HEK293 (cell line): ENCODE measurements around the gene ASPDH.

Source experiments
- CTCF ChIA-PET: fragments of 350-600 bp; formaldehyde crosslinking; extraction: SDS; loops from one replicate; lab custom pipeline; 2021; ENCODE audit warnings: antibody characterized with exemption; lab: Yijun Ruan, JAX
- POLR2A ChIA-PET: fragments of 300-600 bp; formaldehyde crosslinking; extraction: SDS; loops from one replicate; lab custom pipeline; 2020; ENCODE audit warnings: antibody characterized with exemption, inconsistent platforms; lab: Yijun Ruan, JAX
- H3K27ac ChIP-seq: fragments of 200-500 bp; sonication (Bioruptor generic); 2 replicates; pipeline ENCODE4 v1.5.1; 2014; ENCODE audit warnings: low read depth, low read length, control low read depth, inconsistent platforms; ENCODE audit errors: extremely low read depth
- H3K36me3 ChIP-seq, 2 experiments: fragments of 200-500 bp in 1 of 2; sonication (Bioruptor generic) in 1 of 2; 1 replicate in 1 of 2; 2 replicates in 1 of 2; pipeline ENCODE4 v1.5.1; 2014 to 2017; ENCODE audit warnings: inconsistent platforms in 2 of 2, low read length in 2 of 2; ENCODE audit not compliant: control insufficient read depth in 2 of 2, insufficient read depth in 1 of 2
- H3K4me1 ChIP-seq: fragments of 200-500 bp; sonication (Bioruptor generic); 2 replicates; pipeline ENCODE4 v1.5.1; 2014; ENCODE audit warnings: mild to moderate bottlenecking, low read length, inconsistent platforms; ENCODE audit not compliant: control insufficient read depth, insufficient read depth
- H3K4me3 ChIP-seq: 2 replicates; pipeline ENCODE4 v1.5.1; 2011; ENCODE audit warnings: low read depth, mild to moderate bottlenecking, control low read depth, low read length, moderate library complexity
- H3K9me3 ChIP-seq: fragments of 200-500 bp; sonication (Bioruptor generic); 2 replicates; pipeline ENCODE4 v1.5.1; 2014; ENCODE audit warnings: low read depth, low read length, inconsistent platforms; ENCODE audit not compliant: control insufficient read depth, insufficient read depth
- EGR2 ChIP-seq: fragments of 450-650 bp; formaldehyde crosslinking; IDR thresholded peaks from 2 replicates; pipeline ENCODE4 v1.5.1; 2016; ENCODE audit warnings: low read depth, missing biosample characterization, missing genetic modification characterization
- WT1 ChIP-seq: fragments of 450-650 bp; formaldehyde crosslinking; IDR thresholded peaks from 2 replicates; pipeline ENCODE4 v1.5.1; 2016; ENCODE audit warnings: missing biosample characterization, missing genetic modification characterization
- ZBTB17 ChIP-seq: fragments of 450-650 bp; formaldehyde crosslinking; IDR thresholded peaks from 2 replicates; pipeline ENCODE4 v1.5.1; 2016; ENCODE audit warnings: missing biosample characterization, missing genetic modification characterization
- ZBTB48 ChIP-seq: fragments of 450-650 bp; formaldehyde crosslinking; IDR thresholded peaks from 2 replicates; pipeline ENCODE4 v1.5.1; 2016; ENCODE audit warnings: missing biosample characterization, missing genetic modification characterization
- ZFHX2 ChIP-seq: fragments of 450-650 bp; formaldehyde crosslinking; conservative IDR thresholded peaks from 2 replicates; pipeline ENCODE4 v1.5.1; 2016; ENCODE audit warnings: missing biosample characterization, missing genetic modification characterization
- ZNF184 ChIP-seq: fragments of 450-650 bp; IDR thresholded peaks from 2 replicates; pipeline ENCODE4 v1.5.1; 2018; ENCODE audit warnings: missing biosample characterization, mild to moderate bottlenecking, missing genetic modification characterization
- ZNF23 ChIP-seq: fragments of 450-650 bp; formaldehyde crosslinking; IDR thresholded peaks from 2 replicates; pipeline ENCODE4 v1.5.1; 2016; ENCODE audit warnings: missing biosample characterization, missing genetic modification characterization, borderline replicate concordance
- ZNF404 ChIP-seq: fragments of 450-650 bp; formaldehyde crosslinking; IDR thresholded peaks from 2 replicates; pipeline ENCODE4 v1.5.1; 2017; ENCODE audit warnings: missing biosample characterization, missing genetic modification characterization
- ZNF433 ChIP-seq: fragments of 450-650 bp; formaldehyde crosslinking; IDR thresholded peaks from 2 replicates; pipeline ENCODE4 v1.5.1; 2016; ENCODE audit warnings: missing biosample characterization, missing genetic modification characterization, low read depth
- ZNF530 ChIP-seq: fragments of 450-650 bp; formaldehyde crosslinking; IDR thresholded peaks from 2 replicates; pipeline ENCODE4 v1.5.1; 2016; ENCODE audit warnings: low read depth, missing biosample characterization, missing genetic modification characterization
- TF ChIP-seq, protein P1 (sequence below): fragments of 450-650 bp; formaldehyde crosslinking; IDR thresholded peaks from 2 replicates; pipeline ENCODE4 v1.5.1; 2017; ENCODE audit warnings: missing biosample characterization, missing genetic modification characterization
- TF ChIP-seq, protein P2 (sequence below): fragments of 450-650 bp; formaldehyde crosslinking; IDR thresholded peaks from 2 replicates; pipeline ENCODE4 v1.5.1; 2016; ENCODE audit warnings: missing biosample characterization, missing genetic modification characterization
- TF ChIP-seq, protein P3 (sequence below): fragments of 450-650 bp; formaldehyde crosslinking; IDR thresholded peaks from 2 replicates; pipeline ENCODE4 v1.5.1; 2017; ENCODE audit warnings: missing biosample characterization, missing genetic modification characterization
- TF ChIP-seq, protein P4 (sequence below): fragments of 450-650 bp; formaldehyde crosslinking; IDR thresholded peaks from 2 replicates; pipeline ENCODE4 v1.5.1; 2017; ENCODE audit warnings: missing biosample characterization, mild to moderate bottlenecking, missing genetic modification characterization, moderate library complexity

ASPDH gene

DNA sequence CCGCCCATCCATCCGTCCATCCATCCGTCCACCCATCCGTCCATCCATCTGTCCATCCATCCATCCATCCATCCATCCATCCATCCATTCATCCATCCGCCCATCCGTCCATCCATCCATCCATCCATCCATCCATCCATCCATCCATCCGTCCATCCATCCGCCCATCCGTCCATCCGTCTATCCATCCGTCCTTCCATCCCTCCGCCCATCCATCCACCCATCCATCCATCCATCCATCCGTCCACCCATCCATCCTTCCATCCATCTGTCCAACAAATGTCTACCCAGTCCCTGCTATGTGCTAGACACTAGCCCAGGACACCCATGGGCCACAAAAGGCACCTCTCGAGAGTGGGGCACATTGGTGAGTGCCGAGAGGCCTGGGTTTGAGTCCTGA, 38.8 kb upstream of the ASPDH start (continued):
- TF ChIP-seq ZNF433 (tag by site-specific recombination) (no peak), ZNF530 (tag by site-specific recombination) (no peak), ZBTB17 (tag by site-specific recombination) (peak; percentile 60), ZBTB48 (no peak)
- TF ChIP-seq, protein P1, sequence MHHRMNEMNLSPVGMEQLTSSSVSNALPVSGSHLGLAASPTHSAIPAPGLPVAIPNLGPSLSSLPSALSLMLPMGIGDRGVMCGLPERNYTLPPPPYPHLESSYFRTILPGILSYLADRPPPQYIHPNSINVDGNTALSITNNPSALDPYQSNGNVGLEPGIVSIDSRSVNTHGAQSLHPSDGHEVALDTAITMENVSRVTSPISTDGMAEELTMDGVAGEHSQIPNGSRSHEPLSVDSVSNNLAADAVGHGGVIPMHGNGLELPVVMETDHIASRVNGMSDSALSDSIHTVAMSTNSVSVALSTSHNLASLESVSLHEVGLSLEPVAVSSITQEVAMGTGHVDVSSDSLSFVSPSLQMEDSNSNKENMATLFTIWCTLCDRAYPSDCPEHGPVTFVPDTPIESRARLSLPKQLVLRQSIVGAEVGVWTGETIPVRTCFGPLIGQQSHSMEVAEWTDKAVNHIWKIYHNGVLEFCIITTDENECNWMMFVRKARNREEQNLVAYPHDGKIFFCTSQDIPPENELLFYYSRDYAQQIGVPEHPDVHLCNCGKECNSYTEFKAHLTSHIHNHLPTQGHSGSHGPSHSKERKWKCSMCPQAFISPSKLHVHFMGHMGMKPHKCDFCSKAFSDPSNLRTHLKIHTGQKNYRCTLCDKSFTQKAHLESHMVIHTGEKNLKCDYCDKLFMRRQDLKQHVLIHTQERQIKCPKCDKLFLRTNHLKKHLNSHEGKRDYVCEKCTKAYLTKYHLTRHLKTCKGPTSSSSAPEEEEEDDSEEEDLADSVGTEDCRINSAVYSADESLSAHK (tag by site-specific recombination) = no peak

DNA sequence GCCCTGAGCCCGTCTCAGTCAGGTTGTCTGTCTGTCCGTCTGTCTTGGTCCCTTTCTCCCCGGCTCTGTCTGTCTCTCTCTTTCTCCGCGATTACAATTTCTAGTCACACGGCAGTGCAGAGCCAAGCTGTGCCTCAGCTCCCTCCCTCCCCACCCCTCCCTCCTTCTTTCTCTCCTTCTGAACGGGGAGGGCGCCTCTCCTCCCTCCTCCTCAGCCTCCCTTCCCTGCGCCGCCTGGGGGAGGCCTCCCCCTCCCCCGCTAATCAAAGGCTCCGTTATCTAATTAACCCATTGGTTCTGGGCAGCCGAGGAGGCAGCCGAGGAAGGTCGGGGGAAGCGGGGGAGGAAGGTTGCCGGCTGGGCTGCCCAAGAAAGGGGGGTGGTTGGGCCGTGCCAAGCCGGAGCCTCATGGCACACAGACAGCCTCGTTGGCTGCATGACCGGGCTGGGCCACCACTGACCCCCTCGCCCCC, 38.0 kb upstream of the ASPDH start:
- H3K9me3 ChIP-seq = no peaks in the 10 kb centered on the region
- ChIA-PET POLR2A (no interaction called here), CTCF (interaction anchor here (12.9 kb wide), 1 partner anchor 15 kb away, joined by 210 read pairs; no protein-coding TSS in a partner anchor)
- no peak overlapping the region for H3K27ac ChIP-seq
- H3K4me1 ChIP-seq = peaks cover under 1% of the 10 kb centered on the region; the same call in 1 of the 2 replicates
- no peaks in the 10 kb centered on the region for H3K36me3 ChIP-seq
- TF ChIP-seq ZNF184 (tag by site-specific recombination) = no peak
- TF ChIP-seq, protein P2, sequence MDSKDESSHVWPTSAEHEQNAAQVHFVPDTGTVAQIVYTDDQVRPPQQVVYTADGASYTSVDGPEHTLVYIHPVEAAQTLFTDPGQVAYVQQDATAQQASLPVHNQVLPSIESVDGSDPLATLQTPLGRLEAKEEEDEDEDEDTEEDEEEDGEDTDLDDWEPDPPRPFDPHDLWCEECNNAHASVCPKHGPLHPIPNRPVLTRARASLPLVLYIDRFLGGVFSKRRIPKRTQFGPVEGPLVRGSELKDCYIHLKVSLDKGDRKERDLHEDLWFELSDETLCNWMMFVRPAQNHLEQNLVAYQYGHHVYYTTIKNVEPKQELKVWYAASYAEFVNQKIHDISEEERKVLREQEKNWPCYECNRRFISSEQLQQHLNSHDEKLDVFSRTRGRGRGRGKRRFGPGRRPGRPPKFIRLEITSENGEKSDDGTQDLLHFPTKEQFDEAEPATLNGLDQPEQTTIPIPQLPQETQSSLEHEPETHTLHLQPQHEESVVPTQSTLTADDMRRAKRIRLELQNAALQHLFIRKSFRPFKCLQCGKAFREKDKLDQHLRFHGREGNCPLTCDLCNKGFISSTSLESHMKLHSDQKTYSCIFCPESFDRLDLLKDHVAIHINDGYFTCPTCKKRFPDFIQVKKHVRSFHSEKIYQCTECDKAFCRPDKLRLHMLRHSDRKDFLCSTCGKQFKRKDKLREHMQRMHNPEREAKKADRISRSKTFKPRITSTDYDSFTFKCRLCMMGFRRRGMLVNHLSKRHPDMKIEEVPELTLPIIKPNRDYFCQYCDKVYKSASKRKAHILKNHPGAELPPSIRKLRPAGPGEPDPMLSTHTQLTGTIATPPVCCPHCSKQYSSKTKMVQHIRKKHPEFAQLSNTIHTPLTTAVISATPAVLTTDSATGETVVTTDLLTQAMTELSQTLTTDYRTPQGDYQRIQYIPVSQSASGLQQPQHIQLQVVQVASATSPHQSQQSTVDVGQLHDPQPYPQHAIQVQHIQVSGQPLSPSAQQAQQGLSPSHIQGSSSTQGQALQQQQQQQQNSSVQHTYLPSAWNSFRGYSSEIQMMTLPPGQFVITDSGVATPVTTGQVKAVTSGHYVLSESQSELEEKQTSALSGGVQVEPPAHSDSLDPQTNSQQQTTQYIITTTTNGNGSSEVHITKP (tag by site-specific recombination) = peak; percentile 54
- TF ChIP-seq EGR2 = 0 out of 2 replicates have a peak, but pooled peaks have one; percentile 47
- TF ChIP-seq ZNF23 (tag by site-specific recombination) = no peak
- TF ChIP-seq, protein P3, sequence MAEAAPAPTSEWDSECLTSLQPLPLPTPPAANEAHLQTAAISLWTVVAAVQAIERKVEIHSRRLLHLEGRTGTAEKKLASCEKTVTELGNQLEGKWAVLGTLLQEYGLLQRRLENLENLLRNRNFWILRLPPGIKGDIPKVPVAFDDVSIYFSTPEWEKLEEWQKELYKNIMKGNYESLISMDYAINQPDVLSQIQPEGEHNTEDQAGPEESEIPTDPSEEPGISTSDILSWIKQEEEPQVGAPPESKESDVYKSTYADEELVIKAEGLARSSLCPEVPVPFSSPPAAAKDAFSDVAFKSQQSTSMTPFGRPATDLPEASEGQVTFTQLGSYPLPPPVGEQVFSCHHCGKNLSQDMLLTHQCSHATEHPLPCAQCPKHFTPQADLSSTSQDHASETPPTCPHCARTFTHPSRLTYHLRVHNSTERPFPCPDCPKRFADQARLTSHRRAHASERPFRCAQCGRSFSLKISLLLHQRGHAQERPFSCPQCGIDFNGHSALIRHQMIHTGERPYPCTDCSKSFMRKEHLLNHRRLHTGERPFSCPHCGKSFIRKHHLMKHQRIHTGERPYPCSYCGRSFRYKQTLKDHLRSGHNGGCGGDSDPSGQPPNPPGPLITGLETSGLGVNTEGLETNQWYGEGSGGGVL (tag by site-specific recombination) = peak; percentile 81
- peak; percentile 77 for TF ChIP-seq ZFHX2
- 0 out of 2 replicates have a peak, but pooled peaks have one; percentile 37 for TF ChIP-seq WT1 (tag by site-specific recombination)
- TF ChIP-seq ZNF404 (tag by site-specific recombination) = no peak
- TF ChIP-seq, protein P4, sequence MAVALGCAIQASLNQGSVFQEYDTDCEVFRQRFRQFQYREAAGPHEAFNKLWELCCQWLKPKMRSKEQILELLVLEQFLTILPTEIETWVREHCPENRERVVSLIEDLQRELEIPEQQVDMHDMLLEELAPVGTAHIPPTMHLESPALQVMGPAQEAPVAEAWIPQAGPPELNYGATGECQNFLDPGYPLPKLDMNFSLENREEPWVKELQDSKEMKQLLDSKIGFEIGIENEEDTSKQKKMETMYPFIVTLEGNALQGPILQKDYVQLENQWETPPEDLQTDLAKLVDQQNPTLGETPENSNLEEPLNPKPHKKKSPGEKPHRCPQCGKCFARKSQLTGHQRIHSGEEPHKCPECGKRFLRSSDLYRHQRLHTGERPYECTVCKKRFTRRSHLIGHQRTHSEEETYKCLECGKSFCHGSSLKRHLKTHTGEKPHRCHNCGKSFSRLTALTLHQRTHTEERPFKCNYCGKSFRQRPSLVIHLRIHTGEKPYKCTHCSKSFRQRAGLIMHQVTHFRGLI = peak; percentile 74
- H3K4me3 ChIP-seq = no peak overlapping the region
